Activated T-cell treated with anti-CD3 and anti-CD28 coated beads, Interleukin-2, amount 50 U/mL, for 1 hour (primary cell): Measurements from ENCODE around the gene DMRT1.
"Not testable (repeated sequence)": the region's sequence is repeated elsewhere in the genome, so short reads cannot be mapped to it uniquely, and the experiment has no call there.

Experiments used
- DNase-seq: peaks from one replicate; pipeline ENCODE4 v3.0.0-alpha.2; 2020

DMRT1 gene

GRCh38 chr9:972501-973294 is 131.2 kb downstream of the DMRT1 start:
- DNase-seq, result no peak

- DNase-seq, result no peak
These were observed 131.9 kb downstream of the DMRT1 start for GRCh38 chr9:973295-973834.

- no peak for DNase-seq
These were observed 132.8 kb downstream of the DMRT1 start for GRCh38 chr9:974031-974995.

GRCh38 chr9:974996-975739 is 133.7 kb downstream of the DMRT1 start:
- DNase-seq, result no peak

GRCh38 chr9:975740-976257 is 134.3 kb downstream of the DMRT1 start:
- no peak for DNase-seq

- DNase-seq, result no peak
These were observed 134.9 kb downstream of the DMRT1 start, which contains the start of gene DMRT3 for GRCh38 chr9:976258-976942. DMRT3 (plus strand) TSS chr9:976655; CDS start chr9:977002, 347 bp downstream.

GRCh38 chr9:976943-977837 is 135.7 kb downstream of the DMRT1 start:
- DNase-seq, result no peak

- no peak for DNase-seq
These were observed 136.6 kb downstream of the DMRT1 start for GRCh38 chr9:977838-978830.

GRCh38 chr9:979983-980382 is 138.5 kb downstream of the DMRT1 start:
- DNase-seq, result no peak

- DNase-seq, result no peak
These were observed 139.1 kb downstream of the DMRT1 start for GRCh38 chr9:980640-981039.

GRCh38 chr9:981491-981898 is 140.0 kb downstream of the DMRT1 start:
- DNase-seq, result no peak

- DNase-seq, result no peak
These were observed 141.1 kb downstream of the DMRT1 start for GRCh38 chr9:982394-983230.

- DNase-seq, result no peak
These were observed 152.5 kb downstream of the DMRT1 start for GRCh38 chr9:994005-994404.

- DNase-seq, result no peak
These were observed 153.7 kb downstream of the DMRT1 start for GRCh38 chr9:995192-995591.

- no peak for DNase-seq
These were observed 154.3 kb downstream of the DMRT1 start for GRCh38 chr9:995781-996180.

GRCh38 chr9:998299-999110 is 157.0 kb downstream of the DMRT1 start:
- not testable (repeated sequence) for DNase-seq

- no peak for DNase-seq
These were observed 160.3 kb downstream of the DMRT1 start for GRCh38 chr9:1001838-1002237.

- DNase-seq, result no peak
These were observed 161.2 kb downstream of the DMRT1 start for GRCh38 chr9:1002678-1003077.
